ENCODE measurements around the gene CCDC40.

CCDC40 gene

GRCh38 chr17:80110927-80111701 lies 74.7 kb downstream of the CCDC40 start:
- no peak overlapping the region for H3K4me3 ChIP-seq
- no peak overlapping the region for H3K9ac ChIP-seq
- H3K4me1 ChIP-seq, result peaks cover 15 to 42% (median 24%) of the 10 kb centered on the region in 10 experiments
- H3K27ac ChIP-seq, result no peak overlapping the region
- peak overlapping the region in 5 of 11 experiments; percentile 86 to 94 (median 89); a peak in 2 of 22 replicates for H3K4me2 ChIP-seq
- TF ChIP-seq Cebpa-rat (IDR thresholded peaks at IDR 0.05), result no peak
- H3K27me3 ChIP-seq, result peaks cover 0 to 8% (median 0%) of the 10 kb centered on the region in 11 experiments; a peak in 2 of 22 replicates
- H3K36me3 ChIP-seq, result peaks cover 0 to 91% (median 0%) of the 10 kb centered on the region in 11 experiments; a peak in 5 of 22 replicates
- peaks cover 0 to 41% (median 14%) of the 10 kb centered on the region in 11 experiments; a peak in 14 of 22 replicates for H4K20me1 ChIP-seq
- H3K9me3 ChIP-seq (replicated peaks in 1 of 11), result peaks cover 8 to 17% (median 11%) of the 10 kb centered on the region in 11 experiments; a peak in 21 of 22 replicates

- Histone ChIP-seq H3K9ac (peak overlapping the region in 2 of 11 experiments; percentile 9 to 34; a peak in 2 of 22 replicates), H4K20me1 (peaks cover 0 to 41% (median 14%) of the 10 kb centered on the region in 11 experiments; a peak in 14 of 22 replicates), H3K4me3 (no peak overlapping the region), H3K4me2 (peak overlapping the region; percentile 60 to 95 (median 89)), H3K4me1 (peaks cover 15 to 37% (median 22%) of the 10 kb centered on the region in 10 experiments), H3K9me3 (replicated peaks in 1 of 11) (peaks cover 8 to 17% (median 11%) of the 10 kb centered on the region in 11 experiments; a peak in 21 of 22 replicates), H3K27ac (no peak overlapping the region), H3K36me3 (peaks cover 0 to 89% (median 0%) of the 10 kb centered on the region in 11 experiments; a peak in 5 of 22 replicates), H3K27me3 (peaks cover 0 to 8% (median 0%) of the 10 kb centered on the region in 11 experiments; a peak in 2 of 22 replicates)
- TF ChIP-seq Cebpa-rat (IDR thresholded peaks at IDR 0.05), result no peak
Observed at GRCh38 chr17:80111702-80112470, 75.4 kb downstream of the CCDC40 start.

- peak overlapping the region in 1 of 10 experiments; percentile 34; a peak in 2 of 20 replicates for H3K4me3 ChIP-seq
- no peak overlapping the region for H3K27ac ChIP-seq
- H3K36me3 ChIP-seq, result peaks cover 0 to 89% (median 0%) of the 10 kb centered on the region in 11 experiments; a peak in 4 of 22 replicates
- peaks cover 8 to 17% (median 11%) of the 10 kb centered on the region in 11 experiments; a peak in 21 of 22 replicates for H3K9me3 ChIP-seq (replicated peaks in 1 of 11)
- H3K4me1 ChIP-seq, result peaks cover 15 to 37% (median 22%) of the 10 kb centered on the region in 10 experiments
- peak overlapping the region; percentile 60 to 95 (median 89) for H3K4me2 ChIP-seq
- no peak for TF ChIP-seq Cebpa-rat (IDR thresholded peaks at IDR 0.05)
- peaks cover 0 to 8% (median 0%) of the 10 kb centered on the region in 11 experiments; a peak in 2 of 22 replicates for H3K27me3 ChIP-seq
- peaks cover 0 to 35% (median 14%) of the 10 kb centered on the region in 11 experiments; a peak in 14 of 22 replicates for H4K20me1 ChIP-seq
- peak overlapping the region in 6 of 11 experiments; percentile 9 to 58 (median 32); a peak in 7 of 22 replicates for H3K9ac ChIP-seq
Observed at GRCh38 chr17:80112471-80113032, 76.1 kb downstream of the CCDC40 start.

- peaks cover 0 to 8% (median 0%) of the 10 kb centered on the region in 11 experiments; a peak in 2 of 22 replicates for H3K27me3 ChIP-seq
- no peak for TF ChIP-seq Cebpa-rat (IDR thresholded peaks at IDR 0.05)
- H4K20me1 ChIP-seq, result peaks cover 0 to 37% (median 14%) of the 10 kb centered on the region in 11 experiments; a peak in 14 of 22 replicates
- H3K4me1 ChIP-seq, result peaks cover 15 to 37% (median 22%) of the 10 kb centered on the region in 10 experiments
- peak overlapping the region in 6 of 11 experiments; percentile 16 to 58 (median 35); a peak in 8 of 22 replicates for H3K9ac ChIP-seq
- H3K4me3 ChIP-seq, result peak overlapping the region in 1 of 10 experiments; percentile 34; a peak in 2 of 20 replicates
- H3K4me2 ChIP-seq, result peak overlapping the region; percentile 60 to 95 (median 89)
- H3K27ac ChIP-seq, result peak overlapping the region in 1 of 11 experiments; percentile 40; a peak in 1 of 22 replicates
- H3K36me3 ChIP-seq, result peaks cover 0 to 89% (median 0%) of the 10 kb centered on the region in 11 experiments; a peak in 5 of 22 replicates
- H3K9me3 ChIP-seq (replicated peaks in 1 of 11), result peaks cover 8 to 17% (median 11%) of the 10 kb centered on the region in 11 experiments; a peak in 21 of 22 replicates
Observed at GRCh38 chr17:80113033-80113484, 76.6 kb downstream of the CCDC40 start.

GRCh38 chr17:80114758-80115157 lies 78.3 kb downstream of the CCDC40 start:
- H3K9ac ChIP-seq, result no peak overlapping the region
- no peak overlapping the region for H3K27ac ChIP-seq
- peaks cover 8 to 17% (median 11%) of the 10 kb centered on the region in 11 experiments; a peak in 21 of 22 replicates for H3K9me3 ChIP-seq (replicated peaks in 1 of 11)
- H3K27me3 ChIP-seq, result peaks cover 0 to 8% (median 0%) of the 10 kb centered on the region in 11 experiments; a peak in 2 of 22 replicates
- peaks cover 0 to 47% (median 14%) of the 10 kb centered on the region in 11 experiments; a peak in 14 of 22 replicates for H4K20me1 ChIP-seq
- H3K36me3 ChIP-seq, result peaks cover 0 to 86% (median 0%) of the 10 kb centered on the region in 11 experiments; a peak in 6 of 22 replicates
- H3K4me2 ChIP-seq, result peak overlapping the region in 3 of 11 experiments; percentile 6 to 95 (median 94); a peak in 2 of 22 replicates
- peaks cover 15 to 49% (median 27%) of the 10 kb centered on the region in 10 experiments for H3K4me1 ChIP-seq
- no peak overlapping the region for H3K4me3 ChIP-seq
- TF ChIP-seq Cebpa-rat (IDR thresholded peaks at IDR 0.05), result no peak

GRCh38 chr17:80115159-80115558 lies 78.7 kb downstream of the CCDC40 start:
- no peak for TF ChIP-seq Cebpa-rat (IDR thresholded peaks at IDR 0.05)
- peaks cover 0 to 45% (median 11%) of the 10 kb centered on the region in 11 experiments; a peak in 14 of 22 replicates for H4K20me1 ChIP-seq
- no peak overlapping the region for H3K27ac ChIP-seq
- peaks cover 15 to 49% (median 27%) of the 10 kb centered on the region in 10 experiments for H3K4me1 ChIP-seq
- no peak overlapping the region for H3K9ac ChIP-seq
- H3K4me2 ChIP-seq, result no peak overlapping the region
- H3K36me3 ChIP-seq, result peaks cover 0 to 82% (median 0%) of the 10 kb centered on the region in 11 experiments; a peak in 6 of 22 replicates
- H3K27me3 ChIP-seq, result peaks cover 0 to 8% (median 0%) of the 10 kb centered on the region in 11 experiments; a peak in 2 of 22 replicates
- H3K9me3 ChIP-seq (replicated peaks in 1 of 11), result peaks cover 8 to 17% (median 11%) of the 10 kb centered on the region in 11 experiments; a peak in 21 of 22 replicates
- no peak overlapping the region for H3K4me3 ChIP-seq

- peaks cover 0 to 77% (median 0%) of the 10 kb centered on the region in 11 experiments; a peak in 6 of 22 replicates for H3K36me3 ChIP-seq
- no peak for TF ChIP-seq Cebpa-rat (IDR thresholded peaks at IDR 0.05)
Observed at GRCh38 chr17:80116276-80116920, 80.0 kb downstream of the CCDC40 start.

More at GRCh38 chr17:80116276-80116920, 80.0 kb downstream of the CCDC40 start:
- Histone ChIP-seq H3K9me3 (replicated peaks in 1 of 11) (peaks cover 8 to 17% (median 11%) of the 10 kb centered on the region in 11 experiments; a peak in 21 of 22 replicates), H3K27me3 (peaks cover 0 to 8% (median 0%) of the 10 kb centered on the region in 11 experiments; a peak in 2 of 22 replicates), H3K27ac (no peak overlapping the region), H3K9ac (no peak overlapping the region), H4K20me1 (peaks cover 0 to 33% (median 10%) of the 10 kb centered on the region in 11 experiments; a peak in 14 of 22 replicates), H3K4me3 (no peak overlapping the region), H3K4me2 (no peak overlapping the region), H3K4me1 (peaks cover 15 to 46% (median 27%) of the 10 kb centered on the region in 10 experiments)

Data from BLaER1 treated with 17β-estradiol and CSF1 and Interleukin-3, amounts not matched to agents 10 nM and 100 nM (cell line).